Dendritic cell treated with granulocyte-macrophage colony-stimulating factor and Interleukin-4, amounts not matched to agents 40 ng/mL and 50 ng/mL, for 4 days (primary cell): ENCODE measurements around the gene GARIN5B.

ENCODE experiments used
- H3K27ac Mint-ChIP-seq: one replicate; pipeline ENCODE4 v1.8.0; 2022; ENCODE audit warnings: mild to moderate bottlenecking, mixed read lengths
- H3K27me3 Mint-ChIP-seq: one replicate; pipeline ENCODE4 v1.8.0; 2022; ENCODE audit warnings: mild to moderate bottlenecking, mixed read lengths
- H3K36me3 Mint-ChIP-seq: one replicate; pipeline ENCODE4 v1.8.0; 2022; ENCODE audit warnings: low read depth, mixed read lengths
- H3K4me1 Mint-ChIP-seq: one replicate; pipeline ENCODE4 v1.8.0; 2022; ENCODE audit warnings: low read depth, mixed read lengths
- H3K4me3 Mint-ChIP-seq: one replicate; pipeline ENCODE4 v1.8.0; 2022; ENCODE audit warnings: mild to moderate bottlenecking, moderate library complexity, mixed read lengths
- H3K9me3 Mint-ChIP-seq: one replicate; pipeline ENCODE4 v1.8.0; 2022; ENCODE audit warnings: mixed read lengths
- intact Hi-C: fragments of 100-400 bp; cut with micrococcal nuclease; formaldehyde crosslinking; loops from one replicate; pipeline ENCODE4 v1.15.0; 2022

The GARIN5B gene

DNA sequence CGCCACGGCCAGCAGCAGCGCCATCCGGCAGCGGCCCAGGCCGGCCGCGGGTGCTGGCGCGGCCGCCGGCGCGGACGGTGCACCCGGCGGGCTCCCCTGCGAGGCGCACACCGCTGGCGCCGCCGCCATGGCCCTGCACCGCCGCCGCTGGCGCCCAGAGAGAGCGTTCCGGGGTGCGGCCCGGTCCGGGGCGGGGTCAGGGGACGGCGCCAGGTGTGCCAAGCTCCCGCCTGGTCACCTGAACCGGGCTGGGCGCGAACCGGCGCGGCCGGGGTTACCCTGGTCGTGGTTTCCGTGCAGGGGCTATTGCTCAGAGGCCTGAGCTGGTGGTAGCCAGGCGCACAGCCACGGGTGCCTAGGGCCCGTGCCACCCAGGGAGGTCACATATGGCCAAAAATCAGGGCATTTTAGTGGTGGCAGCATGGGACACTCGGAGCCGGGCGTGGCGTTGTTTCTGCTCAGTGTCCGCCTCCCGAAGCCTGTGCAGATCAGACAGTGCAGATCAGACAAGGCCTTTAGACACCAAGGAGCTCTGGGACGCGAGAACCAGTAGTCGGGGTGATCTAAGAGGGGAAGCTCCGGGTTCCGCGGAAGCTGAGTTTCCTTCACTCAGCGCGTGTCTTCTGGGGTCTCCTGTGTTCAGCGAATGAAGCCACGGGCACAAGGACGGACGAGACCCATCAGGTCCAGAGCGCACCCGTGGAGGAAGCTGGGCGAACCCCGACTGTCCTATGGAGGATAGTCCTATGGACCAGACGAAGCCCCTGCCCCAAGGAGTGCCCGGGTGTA lies 21.3 kb upstream of the GARIN5B start, which contains the start of gene TMEM238:
Gene TMEM238 (minus strand): TSS at position 162 of the 789 bp plus-strand sequence. CDS start 33 bp downstream, at position 129.
- H3K27ac Mint-ChIP-seq, result peak within 1 kb of the TSS; percentile 95
- H3K36me3 Mint-ChIP-seq, result peaks cover 38% of the 10 kb centered on the region
- H3K4me3 Mint-ChIP-seq, result peak within 1 kb of the TSS; percentile 91
- intact Hi-C loops, result loop anchor here (2.0 kb wide), 1 partner anchor 24 kb away; no protein-coding TSS in a partner anchor
- no peaks in the 10 kb centered on the region for H3K9me3 Mint-ChIP-seq
- peaks cover 56% of the 10 kb centered on the region for H3K4me1 Mint-ChIP-seq
- peaks cover 14% of the 10 kb centered on the region for H3K27me3 Mint-ChIP-seq

DNA sequence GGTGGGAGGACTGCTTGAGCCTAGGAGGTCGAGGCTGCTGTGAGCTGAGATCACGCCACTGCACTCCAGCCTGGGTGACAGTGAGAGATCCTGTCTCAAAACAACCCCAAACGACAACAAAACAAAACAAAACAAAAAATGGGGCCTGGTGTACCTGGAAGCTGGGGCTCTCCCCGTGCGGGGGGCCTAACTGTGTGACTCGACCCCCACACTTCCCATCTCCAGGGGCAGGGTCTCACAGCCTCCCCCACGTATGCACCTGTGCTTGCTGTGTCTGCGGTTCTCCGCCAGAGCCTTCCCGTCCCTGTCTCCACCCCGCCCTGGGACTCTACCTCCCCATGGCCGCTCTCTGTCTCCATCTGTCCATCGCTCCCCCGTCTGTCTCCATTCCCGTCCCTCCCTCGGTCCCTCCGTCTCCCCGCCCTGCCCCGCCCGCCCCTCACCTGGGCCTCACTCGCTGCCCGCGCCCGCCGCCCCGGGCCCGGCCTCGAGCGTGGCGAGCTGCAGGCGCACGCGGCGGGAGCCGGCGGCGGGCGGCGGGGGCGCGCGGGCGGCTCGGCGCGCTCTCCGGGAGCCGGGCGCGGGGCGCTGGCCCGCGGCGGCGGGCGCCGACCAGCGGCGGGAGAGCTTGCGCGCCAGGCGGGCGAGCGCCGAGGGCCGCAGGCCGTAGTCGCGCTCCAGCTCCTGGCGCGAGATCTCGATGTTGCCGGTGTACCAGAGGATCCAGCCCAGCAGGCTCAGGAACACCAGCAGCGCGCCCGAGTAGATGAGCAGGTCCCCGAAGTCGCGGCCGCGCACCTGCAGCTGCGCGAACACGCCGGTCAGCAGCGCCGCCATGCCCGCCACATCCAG lies 20.4 kb upstream of the GARIN5B start:
- peak overlapping the region; percentile 81 for H3K4me3 Mint-ChIP-seq
- intact Hi-C loops, result loop anchor here (2.0 kb wide), 1 partner anchor 25 kb away; no protein-coding TSS in a partner anchor
- no peaks in the 10 kb centered on the region for H3K9me3 Mint-ChIP-seq
- peak overlapping the region; percentile 59 for H3K27ac Mint-ChIP-seq
- H3K27me3 Mint-ChIP-seq, result peaks cover 20% of the 10 kb centered on the region
- peaks cover 30% of the 10 kb centered on the region for H3K36me3 Mint-ChIP-seq
- H3K4me1 Mint-ChIP-seq, result peaks cover 48% of the 10 kb centered on the region

DNA sequence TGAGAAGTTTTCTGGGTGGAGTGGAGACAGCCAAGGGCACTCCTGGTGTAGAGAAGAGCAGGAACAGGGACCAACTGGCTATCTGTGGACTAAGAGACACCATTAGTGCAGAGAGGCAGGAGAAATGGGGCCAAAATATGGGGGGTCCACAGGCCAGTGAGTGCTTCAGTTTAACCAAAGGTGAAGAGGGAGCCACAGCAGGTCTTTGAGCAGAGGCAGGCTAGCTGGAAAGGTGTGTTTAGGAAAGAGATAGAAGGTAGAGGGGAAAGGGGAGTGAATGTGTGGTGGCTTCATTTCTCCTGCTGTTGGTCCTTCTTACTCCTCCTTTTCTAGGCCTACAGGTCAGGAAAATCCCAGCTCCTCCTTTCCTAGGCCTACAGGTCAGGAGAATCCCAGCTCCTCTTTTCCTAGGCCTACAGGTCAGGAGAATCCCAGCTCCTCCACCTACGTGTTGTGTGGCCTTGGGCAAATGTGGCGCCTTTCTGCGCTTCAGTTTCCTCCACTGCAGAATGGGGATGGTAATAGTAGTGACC lies 19.5 kb upstream of the GARIN5B start:
- peaks cover 21% of the 10 kb centered on the region for H3K36me3 Mint-ChIP-seq
- peaks cover 38% of the 10 kb centered on the region for H3K4me1 Mint-ChIP-seq
- H3K27ac Mint-ChIP-seq, result no peak overlapping the region
- peaks cover 30% of the 10 kb centered on the region for H3K27me3 Mint-ChIP-seq
- no peaks in the 10 kb centered on the region for H3K9me3 Mint-ChIP-seq
- intact Hi-C loops, result no loop called here
- H3K4me3 Mint-ChIP-seq, result no peak overlapping the region

DNA sequence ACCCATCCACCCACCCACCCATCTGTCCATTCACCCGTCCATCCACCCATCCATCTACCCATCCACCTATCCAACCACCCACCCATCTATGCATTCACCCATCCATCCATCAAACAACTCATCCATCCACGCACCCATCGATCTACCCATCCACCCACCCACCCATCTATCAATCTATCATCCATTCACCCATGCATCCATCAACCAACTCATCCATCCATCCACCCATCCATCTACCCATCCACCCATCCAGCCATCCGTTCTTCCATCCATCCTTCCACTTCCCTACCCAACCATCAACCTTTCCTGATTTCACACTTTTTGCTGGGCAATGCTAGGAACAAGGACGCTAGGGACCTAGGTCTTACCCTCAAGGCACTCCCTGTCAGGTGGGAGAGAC lies 19.0 kb upstream of the GARIN5B start:
- Mint-ChIP-seq H3K4me1 (peaks cover 33% of the 10 kb centered on the region), H3K27me3 (peaks cover 34% of the 10 kb centered on the region), H3K36me3 (peaks cover 15% of the 10 kb centered on the region), H3K9me3 (no peaks in the 10 kb centered on the region), H3K27ac (no peak overlapping the region), H3K4me3 (no peak overlapping the region)
- intact Hi-C loops, result no loop called here

DNA sequence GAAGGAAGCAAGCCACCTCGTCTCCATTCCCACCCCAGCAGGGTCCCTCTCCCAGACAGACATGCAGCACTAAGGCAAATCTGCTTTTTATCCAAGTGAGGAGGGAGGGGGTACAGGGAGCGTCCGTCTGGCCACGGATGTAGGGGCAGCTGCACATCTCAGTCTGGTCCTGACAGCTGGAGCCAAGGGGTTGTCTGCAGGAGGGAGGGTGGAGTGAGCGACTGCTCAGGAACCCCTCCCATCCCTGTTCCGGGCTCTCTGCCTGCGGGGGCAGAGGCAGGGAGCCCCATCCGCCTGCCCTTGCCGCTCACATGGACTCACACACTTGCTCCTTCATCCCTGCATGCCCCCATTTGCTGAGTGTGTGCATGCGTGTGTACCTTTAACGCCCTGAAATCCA lies 16.1 kb upstream of the GARIN5B start:
- H3K27ac Mint-ChIP-seq, result no peak overlapping the region
- H3K9me3 Mint-ChIP-seq, result no peaks in the 10 kb centered on the region
- H3K36me3 Mint-ChIP-seq, result no peaks in the 10 kb centered on the region
- peaks cover 24% of the 10 kb centered on the region for H3K4me1 Mint-ChIP-seq
- intact Hi-C loops, result no loop called here
- peaks cover 58% of the 10 kb centered on the region for H3K27me3 Mint-ChIP-seq
- H3K4me3 Mint-ChIP-seq, result no peak overlapping the region

DNA sequence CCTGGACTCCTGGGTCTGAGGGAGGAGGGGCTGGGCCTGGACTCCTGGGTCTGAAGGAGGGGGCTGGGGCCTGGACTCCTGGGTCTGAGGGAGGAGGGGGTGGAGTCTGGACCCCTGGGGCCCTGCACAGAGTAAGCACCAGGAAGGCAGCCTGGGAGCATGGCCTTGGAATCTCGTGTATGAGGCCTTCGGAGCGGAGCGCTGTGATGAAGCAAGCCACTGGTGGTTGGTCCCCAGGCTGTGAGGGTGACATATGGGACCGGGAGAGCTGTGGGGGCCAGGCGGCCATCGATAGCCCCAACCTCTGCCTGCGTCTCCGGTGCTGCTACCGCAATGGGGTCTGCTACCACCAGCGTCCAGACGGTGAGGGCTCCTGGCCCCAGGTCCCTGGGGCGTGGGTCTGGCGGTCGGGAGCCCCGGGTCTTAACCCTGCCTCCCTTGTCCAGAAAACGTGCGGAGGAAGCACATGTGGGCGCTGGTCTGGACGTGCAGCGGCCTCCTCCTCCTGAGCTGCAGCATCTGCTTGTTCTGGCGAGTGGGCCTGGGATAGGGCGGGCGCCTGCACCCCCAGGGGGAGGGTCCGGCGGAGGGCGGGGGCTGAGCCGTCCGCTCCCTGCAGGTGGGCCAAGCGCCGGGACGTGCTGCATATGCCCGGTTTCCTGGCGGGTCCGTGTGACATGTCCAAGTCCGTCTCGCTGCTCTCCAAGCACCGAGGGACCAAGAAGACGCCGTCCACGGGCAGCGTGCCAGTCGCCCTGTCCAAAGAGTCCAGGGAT lies 14.5 kb upstream of the GARIN5B start:
- Mint-ChIP-seq H3K27ac (no peak overlapping the region), H3K27me3 (peaks cover 73% of the 10 kb centered on the region), H3K4me1 (peaks cover 14% of the 10 kb centered on the region), H3K4me3 (no peak overlapping the region), H3K36me3 (no peaks in the 10 kb centered on the region), H3K9me3 (no peaks in the 10 kb centered on the region)
- intact Hi-C loops, result no loop called here

DNA sequence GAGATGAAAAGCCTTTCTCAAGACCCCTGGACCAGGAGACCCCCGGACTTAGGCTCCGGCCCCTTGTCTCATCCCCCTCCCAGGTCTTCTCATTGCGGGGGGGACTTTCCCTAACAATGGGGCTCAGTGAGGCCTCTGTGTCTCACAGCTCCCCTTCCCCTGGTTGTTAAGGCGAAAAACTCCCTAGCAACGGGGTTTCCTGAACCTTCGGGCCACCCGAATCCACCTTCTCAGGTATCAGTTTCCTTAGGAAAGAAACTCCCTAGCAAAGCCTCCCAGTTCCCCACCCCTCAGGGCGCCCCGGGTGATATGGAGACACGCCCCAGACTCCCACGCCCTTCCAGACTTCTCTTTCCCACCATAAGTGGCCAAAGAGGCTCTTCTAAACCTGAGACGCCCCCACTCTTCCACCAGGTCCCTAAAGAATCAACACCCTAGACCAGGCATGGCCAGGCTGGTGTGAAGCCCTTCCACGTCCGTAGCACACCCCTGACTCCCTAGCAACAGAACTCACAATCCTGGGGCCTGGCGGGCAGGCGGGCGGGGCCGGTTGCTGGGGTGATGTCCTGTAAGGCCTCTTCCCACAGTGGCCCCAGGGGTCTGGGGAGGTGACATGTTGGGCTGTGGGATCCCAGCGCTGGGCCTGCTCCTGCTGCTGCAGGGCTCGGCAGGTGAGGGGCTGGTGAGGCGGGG lies 13.3 kb upstream of the GARIN5B start, which contains the start of gene TMEM190:
Gene TMEM190 (plus strand): TSS at position 586 of the 693 bp plus-strand sequence. CDS start 28 bp downstream, at position 614.
- Mint-ChIP-seq H3K9me3 (no peaks in the 10 kb centered on the region), H3K27me3 (peaks cover 73% of the 10 kb centered on the region), H3K4me1 (peaks cover 8% of the 10 kb centered on the region), H3K36me3 (no peaks in the 10 kb centered on the region), H3K27ac (no peak within 1 kb of the TSS), H3K4me3 (no peak within 1 kb of the TSS)
- intact Hi-C loops, result no loop called here

DNA sequence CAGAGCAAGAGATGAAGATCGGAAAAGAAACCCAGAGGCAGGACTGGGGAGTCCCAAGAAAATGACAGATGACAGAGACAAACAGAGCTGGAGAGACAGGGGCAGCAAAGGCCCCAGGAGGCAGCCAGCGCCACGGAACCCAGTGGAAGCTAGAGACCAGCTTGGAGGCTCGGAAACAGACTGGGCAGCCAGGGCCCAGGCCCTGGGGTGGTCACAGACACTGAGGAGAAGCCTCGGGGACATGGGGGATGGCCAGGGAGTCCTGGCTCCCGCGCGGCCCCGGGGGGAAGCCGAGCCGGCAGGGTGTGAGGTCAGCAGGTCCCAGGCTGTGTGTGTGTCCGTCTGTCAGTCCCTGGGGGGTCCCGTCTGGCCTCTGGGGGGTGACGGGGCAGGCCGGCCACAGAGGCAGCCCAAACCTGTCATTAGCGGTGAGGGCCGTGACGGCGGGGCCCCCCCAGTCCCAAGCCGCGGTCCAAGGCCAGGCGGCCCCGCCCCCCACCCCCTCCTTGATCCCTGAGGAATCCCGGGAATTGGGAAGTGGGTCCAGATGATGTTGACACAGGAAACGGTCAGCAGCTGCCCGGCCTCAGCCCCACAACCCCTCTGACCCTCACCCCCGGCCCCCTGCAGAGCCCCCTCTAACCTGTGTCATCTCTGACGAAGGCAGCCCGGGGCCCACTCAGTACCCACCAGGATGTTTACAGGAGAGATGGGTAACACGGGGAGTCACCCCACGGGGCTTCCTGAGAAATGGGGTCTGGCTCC lies 11.1 kb upstream of the GARIN5B start:
- intact Hi-C loops, result no loop called here
- H3K36me3 Mint-ChIP-seq, result no peaks in the 10 kb centered on the region
- H3K9me3 Mint-ChIP-seq, result no peaks in the 10 kb centered on the region
- peaks cover 14% of the 10 kb centered on the region for H3K4me1 Mint-ChIP-seq
- H3K27me3 Mint-ChIP-seq, result peaks cover 86% of the 10 kb centered on the region
- no peak overlapping the region for H3K27ac Mint-ChIP-seq
- H3K4me3 Mint-ChIP-seq, result no peak overlapping the region

DNA sequence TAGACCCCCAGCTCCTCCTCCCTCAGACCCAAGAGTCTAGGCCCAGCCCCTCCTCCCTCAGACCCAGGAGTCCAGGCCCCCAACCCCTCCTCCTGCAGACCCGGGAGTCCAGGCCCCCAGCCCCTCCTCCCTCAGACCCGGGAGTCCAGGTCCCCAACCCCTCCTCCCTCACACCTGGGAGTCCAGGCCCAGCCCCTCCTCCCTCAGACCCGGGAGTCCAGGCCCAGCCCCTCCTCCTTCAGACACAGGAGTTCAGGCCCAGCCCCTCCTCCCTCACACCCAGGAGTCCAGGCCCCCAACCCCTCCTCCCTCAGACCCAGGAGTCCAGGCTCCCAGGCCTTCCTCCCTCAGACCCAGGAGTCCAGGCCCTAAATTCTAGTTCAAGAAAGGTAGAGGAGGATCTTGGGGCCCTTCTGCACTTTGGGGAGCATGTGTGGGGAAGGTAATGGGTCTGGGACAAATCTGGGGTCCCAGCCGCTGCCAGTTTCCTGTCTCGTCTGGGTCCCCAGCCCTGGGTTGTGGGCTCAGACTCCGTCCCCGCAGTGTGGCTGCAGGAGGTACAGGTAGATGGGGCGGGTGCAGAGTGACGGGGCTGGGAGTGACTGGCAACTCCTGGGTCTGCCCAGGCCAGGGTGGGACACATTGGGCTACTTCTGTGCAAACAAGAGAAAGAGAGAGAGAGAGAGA lies 10.4 kb upstream of the GARIN5B start:
- peaks cover 19% of the 10 kb centered on the region for H3K4me1 Mint-ChIP-seq
- no peak overlapping the region for H3K4me3 Mint-ChIP-seq
- peaks cover 86% of the 10 kb centered on the region for H3K27me3 Mint-ChIP-seq
- H3K27ac Mint-ChIP-seq, result no peak overlapping the region
- no peaks in the 10 kb centered on the region for H3K36me3 Mint-ChIP-seq
- H3K9me3 Mint-ChIP-seq, result no peaks in the 10 kb centered on the region
- intact Hi-C loops, result no loop called here

DNA sequence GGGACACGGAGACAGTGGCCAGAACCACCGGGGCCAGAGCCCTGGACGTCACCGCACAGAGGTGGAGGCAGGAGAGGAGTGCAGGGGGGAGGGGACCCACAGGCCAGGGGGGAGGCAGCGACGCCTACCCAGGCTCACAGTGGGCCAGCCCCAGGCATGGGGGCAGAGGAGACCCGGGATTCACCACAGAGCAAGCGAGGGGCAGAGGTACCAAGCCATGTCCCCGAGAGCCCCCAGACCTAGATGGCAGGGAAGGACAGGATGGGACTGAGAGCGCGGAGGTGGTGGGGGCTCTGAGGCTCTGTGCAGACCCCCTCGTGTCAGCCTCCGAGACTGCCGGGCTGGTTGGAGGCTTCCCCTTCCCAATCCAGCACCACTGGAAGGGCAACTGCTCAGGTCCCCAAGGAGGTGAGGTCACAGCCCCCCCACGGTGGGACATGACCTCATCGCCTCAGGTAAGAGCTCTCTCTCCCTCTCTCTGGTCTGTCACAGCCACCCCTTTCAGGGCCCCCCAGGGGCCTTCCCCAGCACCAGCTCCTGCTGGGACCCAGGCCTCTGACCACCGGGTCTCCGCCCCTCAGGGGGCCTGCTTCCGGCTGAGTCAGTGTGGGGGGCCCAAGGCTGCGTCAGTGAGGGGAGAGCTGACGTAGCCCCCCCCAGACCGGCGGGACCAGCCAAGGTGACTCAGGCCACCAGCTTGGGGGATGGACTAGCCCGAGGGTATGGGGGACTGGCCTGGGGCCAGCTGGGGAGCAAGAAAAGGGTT lies 9.4 kb upstream of the GARIN5B start:
- H3K9me3 Mint-ChIP-seq, result no peaks in the 10 kb centered on the region
- H3K36me3 Mint-ChIP-seq, result no peaks in the 10 kb centered on the region
- H3K4me3 Mint-ChIP-seq, result no peak overlapping the region
- H3K4me1 Mint-ChIP-seq, result peaks cover 19% of the 10 kb centered on the region
- no peak overlapping the region for H3K27ac Mint-ChIP-seq
- intact Hi-C loops, result no loop called here
- H3K27me3 Mint-ChIP-seq, result peaks cover 86% of the 10 kb centered on the region

DNA sequence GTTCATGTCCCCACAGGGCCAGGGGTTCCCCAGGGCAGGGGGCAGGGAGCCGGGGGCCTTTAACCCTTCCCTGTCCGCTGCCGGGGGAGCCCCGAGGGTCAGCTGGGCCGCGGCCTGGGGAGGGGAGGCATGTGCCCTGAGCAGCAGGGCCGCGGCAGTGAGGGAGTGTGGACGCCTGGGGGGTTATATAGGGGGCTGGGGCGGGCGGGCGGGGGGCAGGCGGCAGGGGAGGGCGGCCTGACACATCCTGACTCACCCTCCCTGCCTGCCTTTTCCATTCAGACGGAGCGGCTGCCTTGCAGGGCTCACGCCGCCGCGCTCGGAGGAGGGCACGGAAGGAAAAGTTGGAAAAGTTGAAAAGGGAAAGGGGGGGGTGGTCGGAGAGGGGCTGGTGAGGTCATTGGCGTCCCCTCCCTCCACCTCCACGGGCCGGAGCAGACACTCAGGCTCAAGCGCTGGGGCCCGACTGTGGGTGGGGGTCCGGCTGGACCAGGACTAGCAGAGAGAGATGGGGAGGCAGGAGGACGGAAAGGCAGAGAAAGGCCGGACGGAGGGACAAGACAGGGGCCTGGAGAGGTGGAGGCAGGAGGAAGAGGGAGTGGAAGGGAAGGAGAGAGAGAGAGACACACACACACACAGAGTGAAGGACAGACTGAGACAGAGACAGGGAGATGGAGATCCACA lies 7.4 kb upstream of the GARIN5B start, which contains the start of gene IL11:
Gene IL11 (minus strand): TSS at position 159 of the 684 bp plus-strand sequence. CDS start 153 bp downstream, at position 6.
- Mint-ChIP-seq H3K9me3 (no peaks in the 10 kb centered on the region), H3K27ac (peak within 1 kb of the TSS; percentile 59), H3K36me3 (no peaks in the 10 kb centered on the region), H3K4me1 (peaks cover 11% of the 10 kb centered on the region), H3K4me3 (peak within 1 kb of the TSS; percentile 68), H3K27me3 (peaks cover 75% of the 10 kb centered on the region)
- intact Hi-C loops, result no loop called here
